RWPE1 (cell line): Measurements from ENCODE around the gene SPESP1.

ENCODE experiments used
- CTCF ChIA-PET: fragments of 350-600 bp; sonication (Branson Sonifier 250); formaldehyde crosslinking; extraction: SDS; loops from one replicate; lab custom pipeline; 2021; lab: Yijun Ruan, JAX
- POLR2A ChIA-PET: fragments of 400-600 bp; formaldehyde crosslinking; extraction: SDS; loops from one replicate; lab custom pipeline; 2020; ENCODE audit warnings: antibody characterized with exemption; ENCODE audit not compliant: low non-redundant PET; lab: Yijun Ruan, JAX
- DNase-seq: peaks from one replicate; pipeline ENCODE4 v3.0.0; 2012; ENCODE audit warnings: low spot score
- H3K27ac ChIP-seq: fragments of 450-650 bp; 2 replicates; pipeline ENCODE4 v1.5.1; 2017
- TF ChIP-seq, protein P1 (sequence below): fragments of 450-650 bp; conservative IDR thresholded peaks from 2 replicates; pipeline ENCODE4 v1.5.1; 2017; ENCODE audit warnings: low read depth, mild to moderate bottlenecking

SPESP1 gene

DNA sequence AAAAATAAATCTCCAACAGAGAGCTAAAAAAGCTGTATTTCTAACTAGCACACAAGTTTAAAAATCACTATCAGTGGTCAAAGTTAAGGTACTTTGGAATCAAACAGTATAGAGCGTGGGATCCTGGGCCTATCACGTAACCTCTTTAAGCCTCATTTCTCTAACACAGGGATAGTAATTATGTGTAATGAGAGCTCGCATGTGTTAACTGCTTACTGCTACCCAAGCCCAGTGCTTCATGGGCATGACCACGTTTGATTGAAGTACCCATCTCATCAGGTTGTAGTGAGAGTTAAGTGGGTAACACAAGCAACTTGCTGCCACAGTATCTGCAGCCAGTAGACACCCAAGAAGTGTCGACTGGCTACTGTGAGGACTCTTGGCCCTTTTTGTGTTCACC lies 56.0 kb downstream of the SPESP1 start:
- TF ChIP-seq, protein P1, sequence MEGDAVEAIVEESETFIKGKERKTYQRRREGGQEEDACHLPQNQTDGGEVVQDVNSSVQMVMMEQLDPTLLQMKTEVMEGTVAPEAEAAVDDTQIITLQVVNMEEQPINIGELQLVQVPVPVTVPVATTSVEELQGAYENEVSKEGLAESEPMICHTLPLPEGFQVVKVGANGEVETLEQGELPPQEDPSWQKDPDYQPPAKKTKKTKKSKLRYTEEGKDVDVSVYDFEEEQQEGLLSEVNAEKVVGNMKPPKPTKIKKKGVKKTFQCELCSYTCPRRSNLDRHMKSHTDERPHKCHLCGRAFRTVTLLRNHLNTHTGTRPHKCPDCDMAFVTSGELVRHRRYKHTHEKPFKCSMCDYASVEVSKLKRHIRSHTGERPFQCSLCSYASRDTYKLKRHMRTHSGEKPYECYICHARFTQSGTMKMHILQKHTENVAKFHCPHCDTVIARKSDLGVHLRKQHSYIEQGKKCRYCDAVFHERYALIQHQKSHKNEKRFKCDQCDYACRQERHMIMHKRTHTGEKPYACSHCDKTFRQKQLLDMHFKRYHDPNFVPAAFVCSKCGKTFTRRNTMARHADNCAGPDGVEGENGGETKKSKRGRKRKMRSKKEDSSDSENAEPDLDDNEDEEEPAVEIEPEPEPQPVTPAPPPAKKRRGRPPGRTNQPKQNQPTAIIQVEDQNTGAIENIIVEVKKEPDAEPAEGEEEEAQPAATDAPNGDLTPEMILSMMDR = no peak
- ChIA-PET POLR2A (no interaction called here), CTCF (interaction anchor here (1.2 kb wide), 1 partner anchor 61 kb away, joined by 3 read pairs; no protein-coding TSS in a partner anchor)
- no peak for DNase-seq
- H3K27ac ChIP-seq = no peak overlapping the region

GRCh38 chr15:68987120-68987519 lies 56.8 kb downstream of the SPESP1 start:
- TF ChIP-seq, protein P1 = no peak
- ChIA-PET CTCF (interaction anchor here (0.7 to 1.2 kb wide), 2 partner anchors 61 to 62 kb away, joined by 3 read pairs; no protein-coding TSS in a partner anchor), POLR2A (no interaction called here)
- no peak overlapping the region for H3K27ac ChIP-seq
- DNase-seq = no peak

GRCh38 chr15:68987676-68988075 lies 57.4 kb downstream of the SPESP1 start:
- ChIA-PET POLR2A (no interaction called here), CTCF (interaction anchor here (0.7 to 1.2 kb wide), 2 partner anchors 60 to 63 kb away, joined by 3 read pairs; no protein-coding TSS in a partner anchor)
- no peak overlapping the region for H3K27ac ChIP-seq
- no peak for DNase-seq
- TF ChIP-seq, protein P1 = no peak

GRCh38 chr15:68989541-68990230 lies 59.4 kb downstream of the SPESP1 start:
- ChIA-PET CTCF (interaction anchor here (0.7 kb wide), 1 partner anchor 70 kb away, joined by 3 read pairs; no protein-coding TSS in a partner anchor), POLR2A (no interaction called here)
- TF ChIP-seq, protein P1 = no peak
- no peak for DNase-seq
- no peak overlapping the region for H3K27ac ChIP-seq

DNA sequence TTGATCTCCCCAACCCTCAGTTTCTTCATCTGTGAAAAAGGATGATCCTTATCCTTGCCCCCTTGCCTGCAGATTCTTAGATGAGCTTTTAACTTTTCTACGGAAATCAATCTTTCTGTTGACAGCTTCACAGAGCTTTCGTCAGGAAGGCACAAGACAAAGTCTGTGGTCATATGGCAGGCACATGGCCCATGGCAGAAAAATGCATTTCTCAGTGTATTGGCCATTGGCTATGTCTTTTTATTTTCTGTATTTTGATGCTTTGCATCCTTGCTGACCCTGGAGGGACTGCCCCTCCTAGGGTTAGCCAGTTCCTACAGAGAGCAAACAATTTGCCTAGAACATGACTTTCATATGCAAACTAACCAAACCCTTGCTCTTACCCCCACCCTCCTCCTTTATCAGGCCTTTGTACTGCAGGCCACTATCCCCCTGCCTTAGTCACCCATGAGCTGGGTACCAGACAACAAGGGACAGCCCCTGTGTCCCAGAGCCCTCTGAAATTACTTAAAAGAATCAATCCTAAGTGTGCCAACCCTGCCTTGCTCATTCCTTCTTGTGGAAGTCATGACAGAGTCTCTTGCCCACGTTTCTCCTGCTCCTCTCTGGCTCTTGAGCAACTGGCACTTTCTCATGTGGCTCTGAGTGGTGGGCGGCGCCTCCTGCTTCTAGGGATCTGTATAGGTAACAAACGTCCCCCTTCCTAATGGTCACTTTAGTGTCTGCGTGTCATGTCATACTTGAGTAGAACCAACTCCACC lies 60.1 kb downstream of the SPESP1 start:
- no peak for DNase-seq
- TF ChIP-seq, protein P1 = no peak
- no peak overlapping the region for H3K27ac ChIP-seq
- CTCF ChIA-PET = interaction anchor here (0.5 to 0.7 kb wide), 2 partner anchors 69 to 233 kb away, joined by 3 to 7 read pairs; no protein-coding TSS in a partner anchor
- POLR2A ChIA-PET = no interaction called here

GRCh38 chr15:68990992-68991500 lies 60.7 kb downstream of the SPESP1 start:
- TF ChIP-seq, protein P1 = no peak
- no peak for DNase-seq
- POLR2A ChIA-PET = no interaction called here
- no peak overlapping the region; the same call in 1 of the 2 replicates for H3K27ac ChIP-seq
- CTCF ChIA-PET = interaction anchor here (0.5 kb wide), 1 partner anchor 232 kb away, joined by 7 read pairs; no protein-coding TSS in a partner anchor
